ENCODE data around the gene MICAL2.

Gene MICAL2

DNA sequence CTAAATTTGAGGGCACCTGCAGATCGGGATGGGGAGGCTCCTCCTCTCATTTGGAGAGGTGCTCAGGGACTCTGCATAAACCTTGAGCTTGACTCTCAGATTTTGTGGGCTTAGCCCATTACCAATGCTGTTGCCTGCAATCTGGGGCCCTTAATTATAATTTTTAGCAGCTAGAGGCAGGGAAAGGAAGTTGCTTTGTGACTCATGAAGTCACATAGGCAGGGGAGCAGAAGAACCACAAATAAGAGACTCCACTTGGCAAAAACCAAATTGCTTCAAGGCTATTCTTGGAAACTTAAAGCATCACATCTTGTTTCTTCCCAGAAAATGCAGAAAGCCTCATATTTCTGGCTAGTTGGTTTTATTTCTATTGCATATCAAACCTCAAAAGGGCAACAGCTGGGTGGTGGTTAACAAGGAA is 46.9 kb downstream of the MICAL2 start:
- DNase-seq, result no peak

- no peak for DNase-seq
Measured at GRCh38 chr11:12158909-12159308, 48.5 kb downstream of the MICAL2 start.

- DNase-seq, result no peak
Measured at GRCh38 chr11:12159351-12160099, 49.1 kb downstream of the MICAL2 start.

DNA sequence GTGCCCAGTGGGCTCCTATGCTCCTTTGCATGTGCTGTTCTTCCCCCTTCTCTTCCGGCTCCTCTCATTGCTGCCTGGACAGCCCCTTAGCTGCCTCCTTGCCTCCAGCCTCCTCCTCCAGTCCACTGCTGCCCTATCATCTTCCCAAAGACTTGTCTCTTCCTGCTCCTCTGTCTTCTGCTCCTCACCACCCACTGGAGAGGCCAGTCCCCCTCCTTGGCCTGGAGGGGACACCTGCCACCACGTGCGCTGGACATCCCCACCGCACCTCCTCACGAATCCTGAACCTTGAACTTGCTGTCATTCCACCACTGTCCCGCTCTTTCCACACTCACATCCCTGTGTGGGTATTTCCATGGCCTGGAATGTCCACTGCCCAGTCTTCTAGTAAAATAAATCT is 49.8 kb downstream of the MICAL2 start:
- no peak for DNase-seq

- no peak for DNase-seq
Measured at GRCh38 chr11:12160680-12161079, 50.3 kb downstream of the MICAL2 start.

GRCh38 chr11:12161137-12161536 is 50.7 kb downstream of the MICAL2 start:
- DNase-seq, result no peak

- no peak for DNase-seq
Measured at GRCh38 chr11:12161603-12162350, 51.4 kb downstream of the MICAL2 start.

DNA sequence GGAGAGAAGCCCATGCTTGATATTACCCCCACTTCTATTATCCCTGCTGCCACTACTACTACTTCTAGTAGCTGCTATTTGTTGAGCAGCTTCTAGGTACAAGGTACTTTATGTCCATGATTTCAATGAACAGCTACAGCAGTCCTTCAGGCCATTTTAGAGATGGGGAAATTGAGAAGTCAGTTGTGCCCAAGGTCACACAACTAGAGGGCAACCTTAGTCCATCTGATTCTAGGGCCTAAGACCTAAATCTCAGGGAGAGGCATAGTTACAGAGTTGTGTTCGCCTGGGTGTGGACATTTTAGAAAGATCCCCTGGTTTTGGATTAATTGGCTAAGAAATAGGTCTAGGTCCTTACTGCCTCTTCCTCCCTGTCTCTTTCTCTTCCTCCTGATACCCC is 52.3 kb downstream of the MICAL2 start:
- DNase-seq, result no peak

GRCh38 chr11:12163181-12163941 is 53.0 kb downstream of the MICAL2 start:
- DNase-seq, result no peak

GRCh38 chr11:12164061-12165014 is 53.9 kb downstream of the MICAL2 start:
- no peak for DNase-seq

GRCh38 chr11:12165237-12165875 is 55.0 kb downstream of the MICAL2 start:
- DNase-seq, result no peak

DNA sequence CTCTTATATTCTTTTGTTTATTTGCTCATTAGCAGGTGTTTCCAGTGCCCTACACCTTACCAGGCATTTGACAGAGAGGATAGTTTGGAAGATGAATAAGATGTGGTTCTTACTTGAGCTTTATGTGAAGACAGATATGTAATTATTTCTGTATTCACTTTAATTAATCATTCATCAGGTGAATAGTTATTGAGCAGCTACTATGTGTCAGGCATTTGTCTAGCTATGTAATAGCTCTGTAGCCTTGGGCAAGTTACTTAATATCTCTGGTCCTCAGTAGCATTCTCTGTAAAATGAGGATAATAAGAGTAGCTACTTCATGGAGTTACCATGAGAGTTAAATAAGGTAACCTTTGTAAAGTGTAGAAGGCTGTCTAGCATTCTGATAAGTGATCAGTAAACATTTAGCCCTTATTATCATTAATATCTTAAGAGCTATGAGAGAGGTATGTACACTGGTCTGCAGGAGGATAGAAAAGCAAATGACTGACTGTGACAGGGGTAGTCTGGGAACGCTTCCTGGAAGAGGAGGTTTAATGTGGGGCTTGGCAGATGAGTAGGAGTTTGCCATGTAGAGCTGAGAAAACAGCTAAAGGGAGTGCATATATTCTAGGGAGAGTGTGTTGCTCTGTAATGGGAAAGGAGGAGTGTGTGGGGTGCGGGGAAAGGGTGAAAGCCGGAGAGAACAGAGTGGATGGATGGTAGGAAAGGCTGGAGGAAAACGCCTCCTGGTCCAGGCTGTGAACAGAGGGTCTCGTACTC is 56.1 kb downstream of the MICAL2 start:
- DNase-seq, result no peak

GRCh38 chr11:12167061-12168000 is 56.9 kb downstream of the MICAL2 start:
- no peak for DNase-seq

DNA sequence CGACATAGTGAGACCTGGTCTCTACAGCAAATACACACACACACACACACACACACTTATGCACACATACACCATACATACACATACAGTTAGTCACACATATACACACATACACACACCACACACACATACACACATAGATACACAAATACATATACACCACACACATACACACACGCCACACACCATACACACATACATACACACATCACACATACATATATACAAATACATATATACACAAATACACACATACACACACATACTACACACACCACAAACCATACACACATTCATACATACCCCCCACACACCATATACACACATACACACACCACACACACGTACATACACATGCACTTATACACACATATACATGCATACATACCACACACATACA is 57.7 kb downstream of the MICAL2 start:
- no peak for DNase-seq

- no peak for DNase-seq
Measured at GRCh38 chr11:12169822-12170221, 59.4 kb downstream of the MICAL2 start.

DNA sequence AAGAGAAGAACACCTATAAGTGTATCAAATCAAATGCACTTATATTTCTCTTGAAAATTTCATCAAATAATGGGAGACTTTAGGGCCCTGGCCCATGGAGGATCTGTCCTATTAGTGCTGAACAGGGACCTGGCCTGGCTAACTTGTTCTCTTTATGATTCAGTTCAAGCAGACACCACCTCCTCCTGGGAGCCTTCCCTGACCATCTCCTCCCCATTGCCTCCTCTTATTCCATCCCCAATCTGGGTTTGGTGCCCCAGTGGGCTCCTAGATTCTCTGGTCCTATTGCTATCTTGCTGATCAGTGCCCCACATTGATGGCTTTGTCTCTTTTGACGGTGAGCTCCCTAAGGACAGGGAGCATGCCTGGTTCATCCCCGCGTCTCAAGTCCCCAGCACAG is 60.1 kb downstream of the MICAL2 start:
- no peak for DNase-seq

GRCh38 chr11:12170984-12171383 is 60.6 kb downstream of the MICAL2 start:
- DNase-seq, result no peak

GRCh38 chr11:12171921-12172320 is 61.5 kb downstream of the MICAL2 start:
- DNase-seq, result no peak

DNA sequence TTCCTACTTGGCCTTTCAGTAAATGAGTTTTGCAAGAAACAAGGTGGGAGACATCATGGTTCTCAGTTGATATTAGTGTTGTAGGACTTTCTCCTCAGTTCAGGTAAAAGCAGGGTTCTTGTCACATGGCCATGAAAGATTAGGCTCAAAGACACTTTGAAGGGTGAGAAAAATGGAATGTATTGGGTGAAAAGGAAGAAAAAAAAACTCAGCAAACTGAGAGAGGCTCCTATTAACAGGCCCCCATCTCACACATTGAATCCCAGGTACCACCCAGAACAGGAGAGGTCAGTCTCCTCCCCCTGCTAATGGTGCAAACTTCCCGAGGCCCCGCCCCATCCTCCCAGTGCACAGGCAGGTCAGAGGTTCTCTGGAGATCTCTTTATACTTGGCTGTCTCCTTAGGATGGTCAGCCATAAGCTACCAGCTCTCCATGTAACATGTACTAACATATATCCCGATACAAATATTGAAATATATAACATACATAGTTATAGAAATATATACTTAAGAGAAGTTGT is 62.2 kb downstream of the MICAL2 start:
- DNase-seq, result no peak

DNA sequence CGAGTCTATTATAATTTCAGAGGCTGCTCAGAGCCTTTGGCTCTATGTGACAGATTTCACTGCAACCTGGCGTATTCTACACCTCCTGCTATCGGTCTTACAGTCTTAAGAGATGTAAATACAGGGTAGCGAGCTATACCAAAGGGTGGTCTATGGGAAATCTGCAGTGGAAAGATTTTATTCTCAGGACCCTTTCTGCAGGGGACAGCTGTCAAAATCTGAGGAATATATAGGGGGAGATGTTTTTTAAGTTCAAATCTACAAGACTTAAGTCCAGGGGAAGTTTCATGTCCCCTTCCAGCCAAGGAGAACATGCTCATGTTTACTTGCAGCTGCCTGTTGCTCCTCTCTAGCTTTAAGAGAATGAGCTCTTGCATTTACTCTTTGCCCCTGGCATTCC is 62.7 kb downstream of the MICAL2 start:
- DNase-seq, result no peak

All from NCI-H1694 (cell line).